DND-41 (cell line): Measurements from ENCODE around the gene EEIG1.

ENCODE experiments used
- EZH2 ChIP-seq: IDR thresholded peaks from 3 replicates; pipeline ENCODE4 v1.6.1; 2012; ENCODE audit warnings: borderline replicate concordance, low read depth, mild to moderate bottlenecking, moderate library complexity, low read length, inconsistent platforms; ENCODE audit not compliant: severe bottlenecking
- TF ChIP-seq, protein P1 (sequence below): IDR thresholded peaks from 2 replicates; pipeline ENCODE4 v1.5.1; 2012; ENCODE audit warnings: borderline replicate concordance, low read length, moderate library complexity, mild to moderate bottlenecking; ENCODE audit not compliant: poor library complexity, severe bottlenecking; ENCODE audit errors: extremely low read depth

- TF ChIP-seq, protein P1, sequence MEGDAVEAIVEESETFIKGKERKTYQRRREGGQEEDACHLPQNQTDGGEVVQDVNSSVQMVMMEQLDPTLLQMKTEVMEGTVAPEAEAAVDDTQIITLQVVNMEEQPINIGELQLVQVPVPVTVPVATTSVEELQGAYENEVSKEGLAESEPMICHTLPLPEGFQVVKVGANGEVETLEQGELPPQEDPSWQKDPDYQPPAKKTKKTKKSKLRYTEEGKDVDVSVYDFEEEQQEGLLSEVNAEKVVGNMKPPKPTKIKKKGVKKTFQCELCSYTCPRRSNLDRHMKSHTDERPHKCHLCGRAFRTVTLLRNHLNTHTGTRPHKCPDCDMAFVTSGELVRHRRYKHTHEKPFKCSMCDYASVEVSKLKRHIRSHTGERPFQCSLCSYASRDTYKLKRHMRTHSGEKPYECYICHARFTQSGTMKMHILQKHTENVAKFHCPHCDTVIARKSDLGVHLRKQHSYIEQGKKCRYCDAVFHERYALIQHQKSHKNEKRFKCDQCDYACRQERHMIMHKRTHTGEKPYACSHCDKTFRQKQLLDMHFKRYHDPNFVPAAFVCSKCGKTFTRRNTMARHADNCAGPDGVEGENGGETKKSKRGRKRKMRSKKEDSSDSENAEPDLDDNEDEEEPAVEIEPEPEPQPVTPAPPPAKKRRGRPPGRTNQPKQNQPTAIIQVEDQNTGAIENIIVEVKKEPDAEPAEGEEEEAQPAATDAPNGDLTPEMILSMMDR, result no peak
- TF ChIP-seq EZH2, result no peak
Measured at GRCh38 chr9:128005923-128006322, 25.1 kb upstream of the EEIG1 start.
